DOHH2 (cell line): ENCODE measurements around the gene SBNO2.

Experiments used
- H3F3A ChIP-seq: fragments of 200-600 bp; sonication (generic), shearing (Covaris generic); 2 replicates; pipeline ENCODE4 v1.6.0; 2016; ENCODE audit warnings: antibody characterized with exemption, mild to moderate bottlenecking; ENCODE audit not compliant: control insufficient read depth, insufficient read depth
- H3K27ac ChIP-seq: fragments of 200-600 bp; sonication (generic); 2 replicates; pipeline ENCODE4 v1.5.1; 2014; ENCODE audit warnings: low read depth, mild to moderate bottlenecking, low read length, moderate library complexity
- H3K27me3 ChIP-seq: fragments of 200-600 bp; sonication (generic); 2 replicates; pipeline ENCODE4 v1.6.1; 2014; ENCODE audit warnings: mild to moderate bottlenecking, low read length, mixed read lengths; ENCODE audit not compliant: control insufficient read depth
- H3K36me3 ChIP-seq: fragments of 200-600 bp; sonication (generic); 2 replicates; pipeline ENCODE4 v1.6.1; 2014; ENCODE audit warnings: mild to moderate bottlenecking, low read length, moderate library complexity, mixed read lengths; ENCODE audit not compliant: control insufficient read depth
- H3K4me1 ChIP-seq: fragments of 200-600 bp; sonication (generic); 2 replicates; pipeline ENCODE4 v1.6.1; 2014; ENCODE audit warnings: mild to moderate bottlenecking, low read length, mixed read lengths; ENCODE audit not compliant: control insufficient read depth
- H3K4me2 ChIP-seq: fragments of 200-600 bp; sonication (generic); 2 replicates; pipeline ENCODE4 v1.6.0; 2014; ENCODE audit warnings: mild to moderate bottlenecking, low read length, moderate library complexity
- H3K4me3 ChIP-seq: fragments of 200-600 bp; sonication (generic); 2 replicates; pipeline ENCODE4 v1.5.1; 2014; ENCODE audit warnings: mild to moderate bottlenecking, low read length, mixed read lengths
- H3K79me2 ChIP-seq: fragments of 200-600 bp; sonication (generic); 2 replicates; pipeline ENCODE4 v1.6.1; 2014; ENCODE audit warnings: mild to moderate bottlenecking, low read length, mixed read lengths; ENCODE audit not compliant: control insufficient read depth
- H3K9me2 ChIP-seq: fragments of 200-600 bp; sonication (generic); replicated peaks from 2 replicates; pipeline ENCODE4 v1.6.1; 2014; ENCODE audit warnings: mild to moderate bottlenecking, low read length, mixed read lengths; ENCODE audit not compliant: control insufficient read depth
- H3K9me3 ChIP-seq: fragments of 200-600 bp; sonication (generic); 2 replicates; pipeline ENCODE4 v1.6.1; 2014; ENCODE audit warnings: antibody characterized with exemption, low read length, mixed read lengths; ENCODE audit not compliant: control insufficient read depth, insufficient read depth
- H4K20me1 ChIP-seq: fragments of 200-600 bp; sonication (generic); 2 replicates; pipeline ENCODE4 v1.6.0; 2014; ENCODE audit warnings: low read depth, mild to moderate bottlenecking, antibody characterized with exemption, low read length, moderate library complexity; ENCODE audit not compliant: control insufficient read depth, insufficient read depth
- CTCF ChIP-seq: fragments of 200-600 bp; sonication (generic); IDR thresholded peaks from one replicate; pipeline ENCODE4 v1.5.1; 2014; ENCODE audit warnings: antibody characterized with exemption, mild to moderate bottlenecking, low read depth, low read length; ENCODE audit not compliant: poor library complexity, severe bottlenecking
- EZH2phosphoT487 ChIP-seq: fragments of 200-600 bp; sonication (generic); IDR thresholded peaks from 2 replicates; pipeline ENCODE4 v1.6.1; 2017; ENCODE audit warnings: borderline replicate concordance, mild to moderate bottlenecking, antibody characterized with exemption, low read length, moderate library complexity, mixed read lengths

The SBNO2 gene

GRCh38 chr19:1143828-1144399, 30.2 kb downstream of the SBNO2 start:
- no peak overlapping the region for H3K27ac ChIP-seq
- H4K20me1 ChIP-seq, result no peaks in the 10 kb centered on the region
- H3K36me3 ChIP-seq, result peaks cover 6% of the 10 kb centered on the region
- no peak overlapping the region for H3K4me3 ChIP-seq
- no peak for TF ChIP-seq EZH2phosphoT487
- TF ChIP-seq CTCF, result no peak
- H3K4me2 ChIP-seq, result no peak overlapping the region
- no peaks in the 10 kb centered on the region for H3K9me2 ChIP-seq
- no peaks in the 10 kb centered on the region for H3K4me1 ChIP-seq
- H3K79me2 ChIP-seq, result no peaks in the 10 kb centered on the region
- no peaks in the 10 kb centered on the region for H3K27me3 ChIP-seq
- no peaks in the 10 kb centered on the region for H3K9me3 ChIP-seq
- H3F3A ChIP-seq, result no peaks in the 10 kb centered on the region

GRCh38 chr19:1141944-1142343, 32.1 kb downstream of the SBNO2 start:
- Histone ChIP-seq H3K4me3 (no peak overlapping the region), H3F3A (no peaks in the 10 kb centered on the region), H3K36me3 (peaks cover 6% of the 10 kb centered on the region), H3K9me2 (no peaks in the 10 kb centered on the region), H3K27ac (no peak overlapping the region), H3K79me2 (no peaks in the 10 kb centered on the region), H3K4me1 (no peaks in the 10 kb centered on the region), H3K9me3 (no peaks in the 10 kb centered on the region), H3K27me3 (no peaks in the 10 kb centered on the region), H4K20me1 (no peaks in the 10 kb centered on the region), H3K4me2 (no peak overlapping the region)
- no peak for TF ChIP-seq CTCF
- TF ChIP-seq EZH2phosphoT487, result no peak

DNA sequence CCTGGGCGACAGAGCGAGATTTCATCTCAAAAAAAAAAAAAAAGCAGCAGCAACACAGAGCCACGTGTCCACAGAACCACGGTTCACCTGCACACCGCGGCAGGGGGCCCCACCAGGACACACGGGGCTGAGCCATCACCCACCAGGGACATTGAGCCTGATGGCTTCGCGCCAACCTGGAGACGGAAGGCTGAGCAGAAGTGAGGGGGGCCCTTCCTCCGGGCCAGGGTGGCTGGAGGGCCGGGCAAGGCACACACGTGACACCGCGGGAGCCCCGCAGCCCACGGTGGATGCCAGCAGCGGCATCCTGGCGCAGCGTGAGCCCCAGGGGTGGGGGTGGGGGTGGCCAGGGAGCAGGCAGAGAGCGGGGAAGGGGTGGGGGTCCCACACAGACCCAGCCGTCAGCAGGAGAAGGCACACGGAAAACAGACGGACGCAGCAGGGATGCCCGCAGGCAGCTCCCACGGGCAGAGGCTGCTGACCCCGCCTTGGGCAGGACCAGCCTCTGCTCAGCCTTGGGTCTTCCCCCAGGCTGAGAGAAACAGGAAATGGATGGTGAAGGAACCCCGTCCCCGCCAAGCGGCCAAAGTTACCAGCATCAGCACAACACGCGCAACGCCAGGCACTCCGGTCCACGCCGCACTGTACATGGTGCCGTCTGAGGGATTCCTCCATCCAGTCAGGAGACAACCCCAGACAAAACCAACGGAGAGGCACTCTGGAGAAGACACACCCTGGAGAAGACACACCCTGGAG, 33.6 kb downstream of the SBNO2 start:
- H3K36me3 ChIP-seq, result peaks cover 6% of the 10 kb centered on the region
- no peak overlapping the region for H3K4me3 ChIP-seq
- no peak overlapping the region for H3K27ac ChIP-seq
- H3F3A ChIP-seq, result no peaks in the 10 kb centered on the region
- no peaks in the 10 kb centered on the region for H3K27me3 ChIP-seq
- H3K9me3 ChIP-seq, result no peaks in the 10 kb centered on the region
- H3K4me1 ChIP-seq, result peaks cover 3% of the 10 kb centered on the region; the same call in 1 of the 2 replicates
- H4K20me1 ChIP-seq, result no peaks in the 10 kb centered on the region
- TF ChIP-seq CTCF (no peak), EZH2phosphoT487 (no peak)
- H3K4me2 ChIP-seq, result no peak overlapping the region
- no peaks in the 10 kb centered on the region for H3K9me2 ChIP-seq
- H3K79me2 ChIP-seq, result no peaks in the 10 kb centered on the region
